GM12878 (cell line): ENCODE results near the gene TECTB. TPM values are rescaled to one million over a fixed set of nuclear protein-coding genes. Genes with fewer than 3 reads are reported as not detected.

Experiments
- ATAC-seq: fragments of 200-7000 bp; cut with Tn5 transposase; 3 replicates; pipeline ENCODE4 v1.9.1; 2020; ENCODE audit warnings: mild to moderate bottlenecking, moderate library complexity
- BruUV-seq: library from RNA; stranded (reverse); fragments of 400-500 nt; replicated peaks from 2 replicates; lab custom pipeline; 2021; lab: Mats Ljungman, UMichigan
- CTCF ChIA-PET: fragments of 300-600 bp; sonication (Branson Sonifier 250); formaldehyde crosslinking; extraction: SDS; loops from one replicate; lab custom pipeline; 2021; ENCODE audit warnings: inconsistent platforms; lab: Yijun Ruan, JAX
- POLR2A ChIA-PET: fragments of 350-600 bp; formaldehyde crosslinking; extraction: SDS; loops from one replicate; lab custom pipeline; 2021; ENCODE audit warnings: inconsistent platforms; lab: Charles Lee
- RAD21 ChIA-PET: fragments of 300-600 bp; sonication (Branson Sonifier 250); formaldehyde crosslinking; loops from one replicate; lab custom pipeline; 2023; ENCODE audit warnings: antibody characterized with exemption; ENCODE audit not compliant: unreplicated experiment; lab: Charles Lee
- SMC1A ChIA-PET: fragments of 300-600 bp; sonication (Branson Sonifier 250); formaldehyde crosslinking; loops from one replicate; lab custom pipeline; 2023; ENCODE audit not compliant: unreplicated experiment, uncharacterized antibody; lab: Charles Lee
- DNase-seq: peaks from one replicate; pipeline ENCODE4 v3.0.0-alpha.2; 2011; ENCODE audit warnings: low read depth, low spot score
- FAIRE-seq: peaks from 3 replicates; lab custom pipeline; 2011; peaks lifted over from hg19 to GRCh38; lab: Jason Lieb, UNC
- H2AFZ ChIP-seq: 2 replicates; pipeline ENCODE4 v1.6.0; 2011; ENCODE audit warnings: low read depth, low read length, control low read depth; ENCODE audit not compliant: control insufficient read depth
- H3K27ac ChIP-seq: 2 replicates; pipeline ENCODE4 v1.5.1; 2011; ENCODE audit warnings: control low read depth; ENCODE audit not compliant: control insufficient read depth, insufficient read depth
- H3K27me3 ChIP-seq, 2 experiments: replicated peaks in 1 of 2; 2 replicates each; pipeline versions ENCODE4 v1.6.0 to v1.6.1; 2011; ENCODE audit warnings: low read length in 1 of 2; ENCODE audit not compliant: control insufficient read depth in 2 of 2, insufficient read depth in 2 of 2
- H3K36me3 ChIP-seq, 2 experiments: 2 replicates each; pipeline ENCODE4 v1.5.1; 2011; ENCODE audit warnings: low read length in 1 of 2; ENCODE audit not compliant: control insufficient read depth in 2 of 2, insufficient read depth in 2 of 2
- H3K4me1 ChIP-seq: 2 replicates; pipeline ENCODE4 v1.6.1; 2011; ENCODE audit warnings: mild to moderate bottlenecking, low read length, moderate library complexity, mixed read lengths; ENCODE audit not compliant: control insufficient read depth, insufficient read depth
- H3K4me2 ChIP-seq: 2 replicates; pipeline ENCODE4 v1.6.0; 2011; ENCODE audit warnings: control low read depth; ENCODE audit not compliant: control insufficient read depth, insufficient read depth
- H3K4me3 ChIP-seq: fragments of 200-600 bp; sonication (generic); 2 replicates; pipeline ENCODE4 v1.5.1; 2016
- H3K79me2 ChIP-seq: 2 replicates; pipeline ENCODE4 v1.6.0; 2011; ENCODE audit warnings: low read length; ENCODE audit not compliant: control insufficient read depth, insufficient read depth
- H3K9ac ChIP-seq: 2 replicates; pipeline ENCODE4 v1.8.0; 2011; ENCODE audit warnings: low read length, control low read depth, mixed read lengths; ENCODE audit not compliant: control insufficient read depth, insufficient read depth
- H3K9me3 ChIP-seq: replicated peaks from 3 replicates; pipeline ENCODE4 v1.5.1; 2011; ENCODE audit warnings: mild to moderate bottlenecking, low read length; ENCODE audit not compliant: control insufficient read depth, insufficient read depth
- H4K20me1 ChIP-seq: 2 replicates; pipeline ENCODE4 v1.6.0; 2011; ENCODE audit not compliant: control insufficient read depth, insufficient read depth
- BACH1 ChIP-seq: fragments of 450-650 bp; IDR thresholded peaks from 2 replicates; pipeline ENCODE4 v1.6.1; 2017; ENCODE audit warnings: mild to moderate bottlenecking, borderline replicate concordance
- BCL3 ChIP-seq: IDR thresholded peaks from 2 replicates; pipeline ENCODE4 v1.6.1; 2011; ENCODE audit warnings: borderline replicate concordance, low read depth, mild to moderate bottlenecking, moderate library complexity, low read length; ENCODE audit not compliant: insufficient read depth, poor library complexity, severe bottlenecking
- CTCF ChIP-seq, 3 experiments: IDR thresholded peaks in 2 of 3; conservative IDR thresholded peaks in 1 of 3; 2 replicates each; pipeline ENCODE4 v1.5.1; 2011; ENCODE audit warnings: low read depth in 3 of 3, low read length in 3 of 3, mild to moderate bottlenecking in 3 of 3, control low read depth in 2 of 3, moderate library complexity in 2 of 3, inconsistent platforms in 1 of 3, mixed read lengths in 1 of 3; ENCODE audit not compliant: control insufficient read depth in 2 of 3, insufficient read depth in 1 of 3; ENCODE audit errors: extremely low read depth in 1 of 3
- ESRRA ChIP-seq: IDR thresholded peaks from 2 replicates; pipeline ENCODE4 v1.6.1; 2012; ENCODE audit warnings: mild to moderate bottlenecking, low read length, improper control_type of control experiment
- NFXL1 ChIP-seq: fragments of 450-650 bp; IDR thresholded peaks from 2 replicates; pipeline ENCODE4 v1.6.1; 2017; ENCODE audit warnings: antibody characterized with exemption, mild to moderate bottlenecking, borderline replicate concordance
- POU2F2 ChIP-seq: IDR thresholded peaks from 3 replicates; pipeline ENCODE4 v1.6.1; 2011; ENCODE audit warnings: low read depth, mild to moderate bottlenecking, low read length, borderline replicate concordance
- RAD51 ChIP-seq: fragments of 450-650 bp; IDR thresholded peaks from 2 replicates; pipeline ENCODE4 v1.6.1; 2016; ENCODE audit warnings: moderate library complexity, mild to moderate bottlenecking, inconsistent platforms
- SIN3A ChIP-seq: IDR thresholded peaks from 2 replicates; pipeline ENCODE4 v1.6.1; 2012; ENCODE audit warnings: low read depth, low read length, improper control_type of control experiment
- SRF ChIP-seq, 2 experiments: IDR thresholded peaks; 2 replicates each; pipeline ENCODE4 v1.6.1; 2011; ENCODE audit warnings: low read depth in 2 of 2, low read length in 2 of 2, mild to moderate bottlenecking in 1 of 2, moderate library complexity in 1 of 2
- SUZ12 ChIP-seq: fragments of 200-600 bp; sonication (generic); IDR thresholded peaks from one replicate; pipeline ENCODE4 v1.6.1; 2018; ENCODE audit warnings: antibody characterized with exemption, mild to moderate bottlenecking; ENCODE audit not compliant: unreplicated experiment
- USF2 ChIP-seq: IDR thresholded peaks from 2 replicates; pipeline ENCODE4 v1.6.1; 2011; ENCODE audit warnings: low read depth, low read length, improper control_type of control experiment, borderline replicate concordance
- YY1 ChIP-seq: IDR thresholded peaks from 2 replicates; pipeline ENCODE4 v1.6.1; 2011; ENCODE audit warnings: low read depth, mild to moderate bottlenecking, low read length
- ZBED1 ChIP-seq: IDR thresholded peaks from 2 replicates; pipeline ENCODE4 v1.6.1; 2016; ENCODE audit warnings: borderline replicate concordance
- ZBTB40 ChIP-seq: fragments of 450-650 bp; IDR thresholded peaks from 2 replicates; pipeline ENCODE4 v1.6.1; 2016; ENCODE audit warnings: mild to moderate bottlenecking, moderate library complexity, borderline replicate concordance
- ZNF274 ChIP-seq: IDR thresholded peaks from one replicate; pipeline ENCODE4 v1.8.0; 2011; ENCODE audit not compliant: insufficient read length, insufficient read depth
- WGBS: methylation state at CpG from one replicate; pipeline ENCODE4 v1.1.6; 2016; ENCODE audit warnings: low lambda C conversion rate; ENCODE audit not compliant: insufficient replicate concordance, insufficient coverage; ENCODE audit errors: missing lambda C conversion rate; 5-methylcytosine and 5-hydroxymethylcytosine counted together
- in situ Hi-C: fragments of 300-500 bp; cut with MboI; formaldehyde crosslinking; loops from 9 replicates; pipeline ENCODE4 v1.14.3; 2018; ENCODE audit warnings: mixed read lengths
- intact Hi-C: fragments of 100-400 bp; cut with micrococcal nuclease; formaldehyde crosslinking; loops from one replicate; pipeline ENCODE4 v1.14.2; 2022; ENCODE audit not compliant: unreplicated experiment
- polyA plus RNA-seq, 11 experiments: library from polyadenylated mRNA; depleted of rRNA in 4 of 11; unstranded in 6 of 11; stranded (reverse) in 5 of 11; fragments of >200 nt; fragmentation: Nextera tagmentation in 4 of 11; fragmentation: Illumina TruSeq in 1 of 11; extraction: Ambion mirVana in 4 of 11; extraction: Trizol in 1 of 11; gene quantifications; 1 replicate in 1 of 11; 2 replicates in 10 of 11; pipeline versions ENCODE4 v1.2.1 to v1.2.3, GENCODE V29; 2011 to 2016; ENCODE audit warnings: inconsistent platforms in 2 of 11, missing spikeins in 2 of 11, low read depth in 1 of 11
- total RNA-seq, 4 experiments: library from RNA; depleted of rRNA in 3 of 4; stranded (reverse); fragments of >200 nt in 3 of 4; fragmentation: Illumina TruSeq in 1 of 4; extraction: Trizol in 1 of 4; gene quantifications; 2 replicates each; pipeline versions ENCODE4 v1.2.1 to v1.2.3, GENCODE V29; 2013 to 2021

TECTB gene
- total and polyA plus RNA-seq, 10 of the 15 experiments (the other 5 are each of a cell fraction or from before 2014, with no cell fraction given), result not detected

GRCh38 chr10:112332509-112333228 is 49.5 kb downstream of the TECTB start:
- TF ChIP-seq YY1 (no peak), USF2 (no peak), SRF (IDR thresholded peaks at IDR 0.05; ENCODE audit: low read depth in 2 of 2, low read length in 2 of 2) (no peak), CTCF (IDR thresholded peaks at IDR 0.05 in 2 of 3, conservative IDR thresholded peaks at IDR 0.05 in 1 of 3; ENCODE audit: control insufficient read depth in 2 of 3, extremely low read depth in 1 of 3, insufficient read depth in 1 of 3, low read depth in 3 of 3, low read length in 3 of 3) (no peak), SIN3A (no peak), BACH1 (no peak), ZBED1 (no peak), ESRRA (no peak), BCL3 (no peak), ZNF274 (no peak), POU2F2 (no peak), SUZ12 (no peak), ZBTB40 (no peak), RAD51 (no peak), NFXL1 (no peak)
- TF ChIP-seq, all 136 proteins: peak for 0
- Histone ChIP-seq H3K9ac (no peak overlapping the region), H4K20me1 (no peaks in the 10 kb centered on the region), H3K27ac (no peak overlapping the region), H3K36me3 (no peaks in the 10 kb centered on the region), H3K9me3 (no peaks in the 10 kb centered on the region), H2AFZ (no peak overlapping the region), H3K4me3 (no peak overlapping the region), H3K4me1 (no peaks in the 10 kb centered on the region), H3K79me2 (no peaks in the 10 kb centered on the region), H3K27me3 (no peaks in the 10 kb centered on the region; a peak in 1 of 4 replicates), H3K4me2 (no peak overlapping the region)
- ChIA-PET RAD21 (no interaction called here), CTCF (interaction anchor here (0.6 kb wide), 1 partner anchor 197 kb away, joined by 3 read pairs; no protein-coding TSS in a partner anchor), POLR2A (no interaction called here), SMC1A (interaction anchor here (0.6 kb wide), 1 partner anchor 9 kb away, joined by 3 read pairs; no protein-coding TSS in a partner anchor)
- in situ Hi-C loops (no loop called here), intact Hi-C loops (no loop called here)
- 48% methylated on average over 5 of the region's 5 CpGs for WGBS
- FAIRE-seq (no peak), DNase-seq (no peak), ATAC-seq (no peak)
- no TSS peak for BruUV-seq
